Lung (tissue), 12 donors: ENCODE results near the gene C2orf92. TPM values are rescaled to one million over a fixed set of nuclear protein-coding genes. Genes with fewer than 3 reads are reported as not detected.
"Not testable (repeated sequence)": the region's sequence is repeated elsewhere in the genome, so short reads cannot be mapped to it uniquely, and the experiment has no call there.

Experiments
- ATAC-seq: fragments of 200-7000 bp; cut with Tn5 transposase; one replicate; pipeline ENCODE4 v1.9.1; 2020; ENCODE audit warnings: moderate number of reproducible peaks; ENCODE audit not compliant: insufficient read depth, low FRiP score
- DNase-seq, 3 donors: peaks; one replicate each; pipeline ENCODE4 v3.0.0-alpha.2; 2013 to 2017
- H3K27ac ChIP-seq, 2 donors: one replicate each; pipeline ENCODE4 v1.5.1; 2013; ENCODE audit warnings: mild to moderate bottlenecking in 2 of 2, moderate library complexity in 2 of 2, control low read depth in 1 of 2, inconsistent platforms in 1 of 2, low read depth in 1 of 2, low read length in 1 of 2
- H3K27me3 ChIP-seq, 3 donors: one replicate each; pipeline ENCODE4 v1.5.1; 2013; ENCODE audit warnings: low read length in 2 of 3; ENCODE audit not compliant: control insufficient read depth in 3 of 3, insufficient read depth in 3 of 3
- H3K36me3 ChIP-seq, 4 donors: one replicate each; pipeline ENCODE4 v1.5.1; 2013; ENCODE audit warnings: low read length in 4 of 4, mild to moderate bottlenecking in 1 of 4, moderate library complexity in 1 of 4; ENCODE audit not compliant: control insufficient read depth in 4 of 4, insufficient read depth in 4 of 4
- H3K4me1 ChIP-seq, 5 donors: one replicate each; pipeline ENCODE4 v1.5.1; 2013; ENCODE audit warnings: low read length in 5 of 5, mild to moderate bottlenecking in 2 of 5, moderate library complexity in 1 of 5; ENCODE audit not compliant: control insufficient read depth in 5 of 5, insufficient read depth in 5 of 5
- H3K4me3 ChIP-seq: one replicate; pipeline ENCODE4 v1.5.1; 2013; ENCODE audit warnings: mild to moderate bottlenecking, control low read depth, moderate library complexity
- H3K9ac ChIP-seq, 2 donors: one replicate each; pipeline ENCODE4 v1.5.1; 2013; ENCODE audit warnings: low read length in 2 of 2, control low read depth in 1 of 2; ENCODE audit not compliant: insufficient read depth in 1 of 2
- H3K9me3 ChIP-seq, 4 donors: one replicate each; pipeline ENCODE4 v1.5.1; 2013; ENCODE audit warnings: low read length in 3 of 4, mild to moderate bottlenecking in 1 of 4, moderate library complexity in 1 of 4; ENCODE audit not compliant: control insufficient read depth in 4 of 4, insufficient read depth in 3 of 4
- WGBS, 2 donors: extraction: QIAGEN DNeasy Blood & Tissue Kit; methylation state at CpG; one replicate each; pipeline ENCODE4 v1.1.7; 2013; 5-methylcytosine and 5-hydroxymethylcytosine counted together
- polyA plus RNA-seq, 2 donors: library from polyadenylated mRNA; stranded (reverse); fragments of 200-250 nt; gene quantifications; one replicate each; pipeline ENCODE4 v1.2.1, GENCODE V29; 2013
- total RNA-seq, 2 donors: library from RNA; depleted of rRNA in 1 of 2; stranded (reverse); fragments of >200 nt in 1 of 2; gene quantifications; one replicate each; pipeline ENCODE4 v1.2.1, GENCODE V29; 2014 to 2021
- TF ChIP-seq, protein P1 (sequence below): IDR thresholded peaks from 2 replicates; pipeline ENCODE4 v1.5.1; 2012; ENCODE audit warnings: mild to moderate bottlenecking; ENCODE audit errors: control extremely low read depth, extremely low read depth
- donor health status: control.
- donor health status: control.
- donor health status: Bipolar disorder and iron deficiency.
- donor health status: healthy.
- donor health status: DM: yes; HTN: yes; CAD: no.

The C2orf92 gene
- total and polyA plus RNA-seq, 4 donors, result 1.8 to 19.0 (median 14.2) TPM

DNA sequence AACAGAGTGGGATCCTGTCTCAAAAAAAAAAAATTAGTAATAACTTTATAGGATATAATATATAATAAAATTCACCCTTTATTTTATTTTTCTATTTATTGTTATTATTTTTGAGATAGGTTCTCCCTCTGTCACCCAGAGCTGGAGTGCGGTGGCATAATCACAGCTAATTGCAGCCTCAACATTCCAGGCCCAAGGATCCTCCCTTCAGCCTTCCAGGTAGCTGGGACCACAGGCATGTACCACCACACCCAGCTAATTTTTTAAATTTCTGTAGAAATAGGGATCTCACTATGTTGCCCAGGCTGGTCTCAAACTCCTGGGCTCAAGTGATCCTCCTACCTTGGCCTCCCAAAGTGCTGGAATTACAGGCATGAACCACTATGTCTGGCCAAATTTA, 958 bp downstream of the C2orf92 start:
- H3K4me3 ChIP-seq, result no peak overlapping the region
- H3K4me1 ChIP-seq, result no peaks in the 10 kb centered on the region
- H3K9ac ChIP-seq, result no peak overlapping the region
- no peak overlapping the region for H3K27ac ChIP-seq
- DNase-seq, result no peak
- 100% methylated on average over 1 of the region's 1 CpG for WGBS, 2 donors
- peaks cover 0 to 2% (median 0%) of the 10 kb centered on the region in 4 donors for H3K9me3 ChIP-seq
- H3K27me3 ChIP-seq, result no peaks in the 10 kb centered on the region
- TF ChIP-seq, protein P1, sequence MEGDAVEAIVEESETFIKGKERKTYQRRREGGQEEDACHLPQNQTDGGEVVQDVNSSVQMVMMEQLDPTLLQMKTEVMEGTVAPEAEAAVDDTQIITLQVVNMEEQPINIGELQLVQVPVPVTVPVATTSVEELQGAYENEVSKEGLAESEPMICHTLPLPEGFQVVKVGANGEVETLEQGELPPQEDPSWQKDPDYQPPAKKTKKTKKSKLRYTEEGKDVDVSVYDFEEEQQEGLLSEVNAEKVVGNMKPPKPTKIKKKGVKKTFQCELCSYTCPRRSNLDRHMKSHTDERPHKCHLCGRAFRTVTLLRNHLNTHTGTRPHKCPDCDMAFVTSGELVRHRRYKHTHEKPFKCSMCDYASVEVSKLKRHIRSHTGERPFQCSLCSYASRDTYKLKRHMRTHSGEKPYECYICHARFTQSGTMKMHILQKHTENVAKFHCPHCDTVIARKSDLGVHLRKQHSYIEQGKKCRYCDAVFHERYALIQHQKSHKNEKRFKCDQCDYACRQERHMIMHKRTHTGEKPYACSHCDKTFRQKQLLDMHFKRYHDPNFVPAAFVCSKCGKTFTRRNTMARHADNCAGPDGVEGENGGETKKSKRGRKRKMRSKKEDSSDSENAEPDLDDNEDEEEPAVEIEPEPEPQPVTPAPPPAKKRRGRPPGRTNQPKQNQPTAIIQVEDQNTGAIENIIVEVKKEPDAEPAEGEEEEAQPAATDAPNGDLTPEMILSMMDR, result no peak
- no peaks in the 10 kb centered on the region for H3K36me3 ChIP-seq
- ATAC-seq, result no peak

DNA sequence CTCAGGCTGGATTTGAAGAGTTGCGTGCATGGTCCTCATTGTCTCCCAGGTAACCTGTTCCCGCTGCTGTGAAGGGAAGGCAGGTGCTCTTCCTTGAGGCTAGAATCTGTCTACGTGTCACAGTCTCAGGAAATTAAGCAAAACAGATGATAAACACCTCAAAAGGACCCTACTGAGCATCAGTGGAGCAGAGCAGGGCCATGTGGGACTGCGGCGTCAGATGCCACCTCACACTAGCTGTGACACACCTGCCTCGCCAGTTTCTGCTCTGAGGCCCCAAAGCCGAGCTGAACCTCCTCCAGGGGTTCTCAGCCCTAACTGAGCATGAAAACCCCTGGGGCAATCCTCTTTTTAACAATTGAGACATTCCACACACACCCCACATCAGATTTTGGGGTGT, 2.0 kb downstream of the C2orf92 start:
- no peak for DNase-seq
- Histone ChIP-seq H3K9me3 (peaks cover 0 to 2% (median 0%) of the 10 kb centered on the region in 4 donors), H3K36me3 (no peaks in the 10 kb centered on the region), H3K27me3 (no peaks in the 10 kb centered on the region), H3K9ac (no peak overlapping the region), H3K27ac (no peak overlapping the region), H3K4me1 (no peaks in the 10 kb centered on the region), H3K4me3 (no peak overlapping the region)
- TF ChIP-seq, protein P1, result no peak
- no peak for ATAC-seq
- 95 to 98% methylated on average over 7 of the region's 7 CpGs for WGBS, 2 donors

DNA sequence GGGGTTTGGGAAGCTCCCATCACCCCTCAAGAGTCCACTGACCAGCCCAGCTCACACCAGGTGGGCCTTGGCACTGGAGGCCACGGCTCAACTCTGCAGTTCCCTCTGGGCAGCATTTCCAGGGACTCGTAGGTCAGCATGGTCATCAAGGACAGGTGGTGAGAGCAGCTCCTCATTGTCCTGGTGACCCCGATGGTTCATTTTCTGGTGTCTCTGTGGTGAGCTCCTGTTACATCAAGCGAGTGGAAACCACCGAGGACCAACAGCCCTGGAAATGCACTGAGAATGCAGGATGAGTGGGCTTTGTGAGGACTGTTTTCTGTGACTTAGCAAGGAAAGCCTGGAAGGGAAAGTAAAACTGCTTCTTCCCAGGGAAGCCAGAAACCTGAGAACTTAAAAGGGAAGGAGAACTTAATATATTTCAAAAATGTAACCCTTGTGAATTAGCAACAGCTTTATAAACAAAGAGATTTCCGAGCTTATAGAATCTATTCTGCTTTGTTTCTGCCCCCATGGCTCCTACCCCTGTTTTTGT, 3.2 kb downstream of the C2orf92 start:
- not testable (repeated sequence) for H3K4me1 ChIP-seq, H3K9ac ChIP-seq, H3K27me3 ChIP-seq, DNase-seq, H3K4me3 ChIP-seq, H3K36me3 ChIP-seq, H3K9me3 ChIP-seq, H3K27ac ChIP-seq, ATAC-seq
- 91 to 95% methylated on average over 6 of the region's 6 CpGs for WGBS, 2 donors

DNA sequence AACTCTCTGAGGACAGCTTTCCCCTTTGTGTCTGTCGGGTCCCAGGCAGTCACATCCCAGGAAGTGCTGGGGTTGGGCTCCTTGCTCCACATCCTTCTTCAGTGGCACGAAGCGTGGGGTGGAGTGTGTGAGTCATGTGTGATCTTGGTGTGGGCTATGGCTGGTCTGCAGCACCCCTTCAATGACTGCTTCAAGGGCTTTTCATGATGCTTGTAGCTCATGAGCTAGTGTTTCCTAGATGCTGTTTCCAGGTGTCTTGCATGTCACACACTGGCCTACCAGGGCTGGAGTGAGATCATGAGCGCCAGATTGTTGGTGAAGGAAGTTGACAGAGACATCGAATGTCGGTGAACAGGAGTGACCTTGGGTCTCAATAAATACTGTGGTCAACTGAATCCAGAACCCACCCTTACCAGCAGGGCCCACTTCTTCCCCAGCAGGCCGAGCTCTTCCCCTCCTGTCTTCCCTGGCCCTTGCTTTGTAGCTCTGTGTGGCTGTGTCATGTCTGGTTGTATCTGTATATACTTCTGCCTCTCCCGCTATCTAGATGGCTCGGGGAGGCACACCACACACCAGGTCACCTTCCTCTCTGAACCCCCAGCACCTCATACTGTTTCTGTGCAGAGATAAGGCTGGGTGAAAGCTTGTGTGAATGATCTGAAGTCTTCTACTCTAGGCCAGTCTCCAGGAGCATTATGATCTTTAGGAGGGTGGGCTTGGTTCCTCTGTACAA, 3.8 kb downstream of the C2orf92 start:
- WGBS, 2 donors, result 59 to 78% methylated on average over 9 of the region's 9 CpGs
- peaks cover 0 to 2% (median 0%) of the 10 kb centered on the region in 4 donors for H3K9me3 ChIP-seq
- TF ChIP-seq, protein P1, result no peak

More for the DNA sequence above, 3.8 kb downstream of the C2orf92 start:
- H3K4me3 ChIP-seq, result no peak overlapping the region
- H3K36me3 ChIP-seq, result no peaks in the 10 kb centered on the region
- H3K27ac ChIP-seq, result no peak overlapping the region
- DNase-seq, result no peak
- H3K9ac ChIP-seq, result no peak overlapping the region
- H3K4me1 ChIP-seq, result no peaks in the 10 kb centered on the region
- no peak for ATAC-seq
- H3K27me3 ChIP-seq, result no peaks in the 10 kb centered on the region
